HL-60 (cell line): ENCODE data around the gene TNNI3.

Experiments used
- GABPA ChIP-seq: IDR thresholded peaks from 2 replicates; pipeline ENCODE4 v1.6.1; 2012; ENCODE audit warnings: low read depth
- POLR2AphosphoS5 ChIP-seq: IDR thresholded peaks from 2 replicates; pipeline ENCODE4 v1.6.1; 2012; ENCODE audit warnings: low read depth
- REST ChIP-seq: IDR thresholded peaks from 2 replicates; pipeline ENCODE4 v1.6.1; 2012; ENCODE audit warnings: low read depth; ENCODE audit not compliant: insufficient replicate concordance
- SPI1 ChIP-seq: IDR thresholded peaks from 2 replicates; pipeline ENCODE4 v1.6.1; 2012; ENCODE audit warnings: low read depth, mild to moderate bottlenecking, borderline replicate concordance
- TF ChIP-seq, protein P1 (sequence below): IDR thresholded peaks from one replicate; pipeline ENCODE4 v1.5.1; 2011; ENCODE audit warnings: low read length, control low read depth, inconsistent platforms; ENCODE audit not compliant: insufficient read depth

DNA sequence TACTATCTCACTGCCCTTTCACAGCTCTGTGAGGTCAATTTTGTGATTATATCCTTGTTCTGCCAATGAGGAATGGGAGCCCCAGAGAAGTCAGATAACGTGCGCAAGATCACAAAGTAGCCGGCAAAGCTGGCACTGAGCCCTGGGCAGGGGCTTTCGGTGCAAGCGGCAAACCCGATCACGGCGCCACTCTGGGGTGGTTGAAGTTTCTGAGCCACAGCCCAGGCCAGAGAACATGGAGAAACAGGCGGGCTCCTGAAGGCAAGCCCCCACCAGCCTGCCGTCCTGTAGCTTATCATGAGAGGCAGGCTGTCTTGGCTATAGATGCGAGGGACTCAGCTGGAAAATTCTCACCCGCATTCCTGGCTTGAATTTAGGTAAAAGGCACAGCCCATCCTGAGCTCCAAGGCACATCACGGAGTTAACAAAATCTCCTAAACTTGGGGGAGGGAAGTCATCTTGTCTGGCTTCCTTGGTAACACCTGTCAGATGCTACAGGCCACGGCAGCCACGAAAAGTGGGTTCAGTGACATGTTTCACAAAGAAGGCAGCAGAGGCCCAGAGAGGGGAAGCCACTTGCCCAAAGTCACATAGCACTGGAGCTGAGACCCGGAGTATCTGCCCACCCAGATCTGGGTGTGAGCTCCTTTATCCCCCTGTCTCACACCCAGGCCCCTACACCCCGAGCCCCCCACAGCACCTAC, 21.0 kb downstream of the TNNI3 start:
- TF ChIP-seq, protein P1, sequence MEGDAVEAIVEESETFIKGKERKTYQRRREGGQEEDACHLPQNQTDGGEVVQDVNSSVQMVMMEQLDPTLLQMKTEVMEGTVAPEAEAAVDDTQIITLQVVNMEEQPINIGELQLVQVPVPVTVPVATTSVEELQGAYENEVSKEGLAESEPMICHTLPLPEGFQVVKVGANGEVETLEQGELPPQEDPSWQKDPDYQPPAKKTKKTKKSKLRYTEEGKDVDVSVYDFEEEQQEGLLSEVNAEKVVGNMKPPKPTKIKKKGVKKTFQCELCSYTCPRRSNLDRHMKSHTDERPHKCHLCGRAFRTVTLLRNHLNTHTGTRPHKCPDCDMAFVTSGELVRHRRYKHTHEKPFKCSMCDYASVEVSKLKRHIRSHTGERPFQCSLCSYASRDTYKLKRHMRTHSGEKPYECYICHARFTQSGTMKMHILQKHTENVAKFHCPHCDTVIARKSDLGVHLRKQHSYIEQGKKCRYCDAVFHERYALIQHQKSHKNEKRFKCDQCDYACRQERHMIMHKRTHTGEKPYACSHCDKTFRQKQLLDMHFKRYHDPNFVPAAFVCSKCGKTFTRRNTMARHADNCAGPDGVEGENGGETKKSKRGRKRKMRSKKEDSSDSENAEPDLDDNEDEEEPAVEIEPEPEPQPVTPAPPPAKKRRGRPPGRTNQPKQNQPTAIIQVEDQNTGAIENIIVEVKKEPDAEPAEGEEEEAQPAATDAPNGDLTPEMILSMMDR: no peak
- TF ChIP-seq GABPA (no peak), POLR2AphosphoS5 (no peak), REST (no peak), SPI1 (no peak)
